Activated gamma-delta T cell (primary cell): ENCODE data around the gene ADAMTS6.
"Not testable (repeated sequence)": the region's sequence is repeated elsewhere in the genome, so short reads cannot be mapped to it uniquely, and the experiment has no call there.

Experiments used
- DNase-seq: peaks from one replicate; lab custom pipeline; 2025; lab: John Stamatoyannopoulos, UW

Gene ADAMTS6

DNA sequence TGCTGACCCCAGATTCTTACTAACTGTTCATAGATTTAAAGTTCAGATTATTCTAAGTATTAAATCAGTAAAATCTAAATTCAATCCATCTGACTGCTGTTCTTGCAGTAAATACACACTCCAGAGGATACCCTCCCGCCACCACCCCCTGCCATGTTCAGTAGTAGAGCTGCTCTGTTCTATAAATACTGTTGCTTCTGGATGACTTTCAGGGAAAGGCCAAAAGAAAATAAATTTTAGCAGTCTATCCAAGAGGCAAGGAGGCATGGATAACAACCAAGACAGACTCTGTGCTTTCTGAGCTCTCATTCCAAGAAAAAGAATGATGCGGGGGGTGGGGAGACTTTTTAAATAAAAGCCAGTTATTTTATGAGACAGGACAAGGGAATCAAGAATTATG lies 115.1 kb downstream of the ADAMTS6 start:
- no peak for DNase-seq

DNA sequence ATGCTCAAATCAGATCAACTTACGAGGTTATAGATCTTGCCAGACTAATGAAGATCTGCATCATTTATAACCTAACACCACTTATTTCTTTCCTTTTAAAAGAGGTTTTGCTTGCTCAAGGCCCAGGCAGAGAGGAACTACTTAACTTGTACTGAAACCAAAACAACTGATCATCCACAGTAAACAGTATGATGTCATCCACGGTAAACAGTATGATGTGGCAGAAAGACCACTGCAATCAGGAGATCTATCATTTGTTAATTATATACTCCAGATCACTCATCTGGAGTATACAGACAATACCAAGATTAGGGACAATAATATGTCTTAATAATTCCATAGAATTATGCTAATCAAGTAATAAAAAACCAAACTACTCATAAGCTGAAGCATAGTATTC lies 116.8 kb downstream of the ADAMTS6 start:
- no peak for DNase-seq

GRCh38 chr5:65363499-65363898 lies 118.2 kb downstream of the ADAMTS6 start:
- DNase-seq = no peak

- no peak for DNase-seq
Observed at GRCh38 chr5:65359981-65360380, 121.7 kb downstream of the ADAMTS6 start.

- no peak for DNase-seq
Observed at GRCh38 chr5:65359569-65359968, 122.2 kb downstream of the ADAMTS6 start.

- no peak for DNase-seq
Observed at GRCh38 chr5:65356274-65356673, 125.4 kb downstream of the ADAMTS6 start.

GRCh38 chr5:65355301-65355700 lies 126.4 kb downstream of the ADAMTS6 start:
- no peak for DNase-seq

DNA sequence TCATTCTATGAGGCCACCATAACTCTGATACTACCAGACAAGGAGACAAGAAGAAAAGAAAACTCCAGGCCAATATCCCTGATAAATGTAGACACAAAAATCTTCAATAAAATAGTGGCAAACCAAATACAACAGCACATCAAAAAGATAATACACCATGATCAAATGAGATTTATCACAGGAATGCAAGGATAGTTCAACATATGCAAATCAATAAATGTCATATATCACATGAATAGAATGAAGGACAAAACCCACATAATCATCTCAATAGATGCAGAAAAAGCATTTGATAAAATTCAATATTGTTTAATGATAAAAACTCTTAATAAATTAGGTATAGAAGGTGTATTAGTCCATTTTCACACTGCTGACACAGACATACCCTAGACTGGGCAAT lies 139.9 kb downstream of the ADAMTS6 start:
- DNase-seq = no peak

- DNase-seq = no peak
Observed at GRCh38 chr5:65338606-65339151, 143.0 kb downstream of the ADAMTS6 start.

DNA sequence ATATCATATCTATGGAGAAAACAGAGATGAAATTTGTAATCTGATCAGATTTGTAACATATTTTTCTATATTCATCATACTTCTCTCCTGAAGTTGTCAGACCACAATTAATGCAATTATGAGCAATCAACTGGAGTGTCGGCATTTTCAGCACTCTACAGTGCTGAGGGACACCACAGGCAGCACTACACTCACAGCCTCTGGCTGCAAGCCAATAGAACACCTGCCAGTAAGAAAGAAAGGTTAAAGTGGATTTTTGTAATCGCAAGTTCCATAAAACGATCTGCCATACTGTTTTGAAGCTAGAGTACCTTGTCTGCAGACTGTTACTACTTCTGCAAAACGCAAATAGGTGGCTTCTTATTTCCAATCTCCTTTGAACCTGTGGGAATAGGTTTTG lies 147.6 kb downstream of the ADAMTS6 start:
- no peak for DNase-seq

- no peak for DNase-seq
Observed at GRCh38 chr5:65332591-65332990, 149.1 kb downstream of the ADAMTS6 start.

- DNase-seq = no peak
Observed at GRCh38 chr5:65329266-65329665, 152.5 kb downstream of the ADAMTS6 start.

GRCh38 chr5:65327582-65327981 lies 154.1 kb downstream of the ADAMTS6 start:
- no peak for DNase-seq

DNA sequence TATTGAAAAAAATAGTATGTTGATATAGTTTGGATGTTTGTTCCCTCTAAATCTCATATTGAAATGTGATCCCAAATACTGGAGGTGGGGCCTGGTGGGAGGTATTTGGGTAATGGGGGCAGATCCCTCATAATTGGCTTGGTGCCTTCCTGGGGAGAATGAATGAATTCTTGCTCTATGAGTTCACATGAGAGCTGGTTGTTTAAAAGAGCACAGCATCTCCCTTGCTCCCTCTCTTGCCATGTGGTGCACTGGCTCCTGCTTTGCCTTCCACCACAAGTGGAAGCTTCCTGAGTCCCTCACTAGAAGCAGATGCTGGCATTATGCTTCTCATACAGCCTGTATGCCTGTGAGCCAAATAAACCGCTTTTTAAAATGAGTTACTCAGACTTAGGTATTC lies 154.8 kb downstream of the ADAMTS6 start:
- no peak for DNase-seq

DNA sequence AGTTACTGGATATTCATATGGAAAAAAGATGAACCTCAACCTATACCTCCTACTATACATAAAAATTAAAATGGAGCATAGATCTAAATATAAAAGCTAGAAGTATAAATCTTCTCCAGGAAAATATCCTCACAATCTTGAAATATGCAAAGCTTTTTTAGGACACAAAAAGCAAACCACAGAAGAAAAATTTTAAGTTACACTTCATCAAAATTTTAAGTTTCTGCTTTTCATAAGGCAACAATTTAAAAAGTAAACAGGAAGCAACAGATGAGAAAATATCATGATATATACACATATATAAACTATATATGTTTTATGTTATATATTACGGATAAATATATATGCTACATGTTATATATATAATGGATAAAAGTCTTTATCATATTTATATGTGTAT lies 157.5 kb downstream of the ADAMTS6 start:
- no peak for DNase-seq

GRCh38 chr5:65320704-65321103 lies 161.0 kb downstream of the ADAMTS6 start:
- DNase-seq = not testable (repeated sequence)

DNA sequence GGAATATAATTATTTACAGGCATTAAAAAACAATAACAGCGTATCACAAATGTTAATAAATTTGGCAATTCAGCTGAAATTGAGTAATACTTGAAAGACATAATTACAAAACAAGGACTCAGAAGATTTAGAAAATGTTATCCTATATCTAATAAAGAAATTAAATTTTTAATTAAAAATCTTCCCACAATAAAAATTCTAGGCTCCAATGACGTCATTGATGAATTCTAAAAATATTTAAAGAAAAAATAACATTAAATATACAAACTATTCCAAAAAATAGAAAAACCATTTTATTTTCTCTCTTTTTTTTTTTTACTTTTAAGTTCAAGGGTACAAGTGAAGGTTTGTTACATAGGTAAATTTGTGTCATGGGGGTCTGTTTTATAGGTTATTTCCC lies 161.5 kb downstream of the ADAMTS6 start:
- no peak for DNase-seq

GRCh38 chr5:65307931-65308330 lies 173.8 kb downstream of the ADAMTS6 start:
- DNase-seq = no peak

DNA sequence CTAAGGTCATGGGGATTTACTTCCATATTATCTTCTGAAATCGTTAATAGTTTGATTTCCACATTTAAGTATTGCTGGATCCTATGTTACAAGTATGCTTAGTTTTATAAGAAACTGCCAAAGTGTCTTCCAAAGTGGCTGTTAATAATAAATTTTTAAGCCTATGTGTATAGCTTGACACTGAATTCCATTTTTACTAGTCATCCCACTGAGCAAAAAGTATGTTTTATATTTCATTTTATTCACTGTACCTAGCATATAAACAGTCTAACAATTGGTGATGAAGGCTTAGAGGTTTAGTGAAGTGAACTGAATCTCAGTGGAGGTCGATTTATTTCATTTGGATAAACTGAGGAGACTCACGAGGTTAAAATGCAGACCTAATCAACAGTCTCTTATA lies 174.6 kb downstream of the ADAMTS6 start:
- DNase-seq = no peak

DNA sequence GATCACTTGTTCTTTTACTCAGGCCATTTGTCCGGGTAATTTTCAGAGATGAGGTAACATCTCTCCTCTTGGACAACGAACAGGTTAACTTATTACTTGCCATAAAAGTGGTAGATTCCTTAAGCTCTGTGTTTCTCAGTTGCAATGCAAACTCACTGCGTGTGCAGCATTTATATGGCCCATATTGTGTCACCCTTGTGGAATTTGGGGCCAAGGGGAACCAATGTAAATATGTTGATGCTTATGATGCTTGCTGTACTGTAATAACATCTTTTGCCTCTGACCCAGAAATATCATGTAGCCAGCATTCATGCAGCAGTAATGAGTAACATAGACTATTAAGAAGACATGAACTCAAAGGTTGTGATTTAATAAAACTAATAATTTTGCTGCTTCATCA lies 175.8 kb downstream of the ADAMTS6 start:
- no peak for DNase-seq

DNA sequence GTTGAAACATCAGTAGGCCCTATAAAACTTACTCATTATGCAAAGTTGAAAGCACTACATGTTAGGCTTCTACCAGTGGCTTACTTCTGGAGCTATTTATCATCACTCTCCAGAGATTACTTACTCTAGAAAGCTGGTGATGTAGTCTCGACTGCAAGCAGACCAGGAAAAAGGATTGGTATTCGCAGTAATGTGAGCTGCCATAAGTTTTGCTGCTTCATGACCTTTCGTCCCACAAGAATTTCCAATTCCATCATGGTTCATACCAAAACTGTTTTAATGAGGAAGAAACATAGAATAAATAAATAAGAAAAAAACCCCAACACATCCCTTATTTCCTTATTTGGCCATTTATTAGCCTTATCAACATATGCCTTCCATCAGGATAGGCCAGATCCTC lies 181.9 kb downstream of the ADAMTS6 start:
- no peak for DNase-seq

DNA sequence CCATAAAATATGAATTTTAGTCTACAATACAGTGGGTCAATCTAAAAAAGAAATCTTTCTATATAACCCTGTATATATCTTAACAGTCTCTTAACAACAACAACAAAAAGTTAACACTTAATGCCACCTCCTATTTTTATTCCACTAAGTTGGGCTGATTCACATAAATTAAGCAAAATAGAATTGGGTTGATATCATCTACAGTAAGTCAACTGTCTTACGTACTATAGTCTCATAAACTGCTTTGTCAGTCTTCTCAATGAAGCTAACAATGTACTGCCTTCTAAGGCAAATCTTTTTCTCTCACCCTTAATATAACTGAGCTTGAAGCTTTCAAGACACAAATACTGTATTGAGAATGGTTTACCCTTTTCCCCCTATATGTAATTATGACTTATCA lies 185.7 kb downstream of the ADAMTS6 start:
- DNase-seq = no peak

DNA sequence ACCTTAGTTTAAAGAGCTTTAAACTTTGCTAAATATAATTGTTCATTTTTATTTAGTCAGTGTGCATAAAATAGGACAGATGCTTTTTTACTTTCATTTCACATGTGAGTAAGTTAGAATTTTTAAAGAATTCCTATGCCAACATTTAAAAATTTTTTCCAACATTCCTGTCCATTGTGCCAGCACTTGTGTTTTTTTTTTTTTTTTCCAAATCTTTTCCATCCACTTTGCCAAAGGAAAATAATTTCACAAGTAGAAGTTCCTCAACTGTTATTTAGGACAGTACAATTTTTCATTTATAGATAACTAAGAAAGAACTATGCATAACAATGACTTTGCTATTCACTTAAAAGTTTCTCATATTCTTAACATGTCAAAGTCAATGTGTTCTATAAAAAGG lies 189.5 kb downstream of the ADAMTS6 start:
- no peak for DNase-seq

- no peak for DNase-seq
Observed at GRCh38 chr5:65290677-65291076, 191.0 kb downstream of the ADAMTS6 start.

DNA sequence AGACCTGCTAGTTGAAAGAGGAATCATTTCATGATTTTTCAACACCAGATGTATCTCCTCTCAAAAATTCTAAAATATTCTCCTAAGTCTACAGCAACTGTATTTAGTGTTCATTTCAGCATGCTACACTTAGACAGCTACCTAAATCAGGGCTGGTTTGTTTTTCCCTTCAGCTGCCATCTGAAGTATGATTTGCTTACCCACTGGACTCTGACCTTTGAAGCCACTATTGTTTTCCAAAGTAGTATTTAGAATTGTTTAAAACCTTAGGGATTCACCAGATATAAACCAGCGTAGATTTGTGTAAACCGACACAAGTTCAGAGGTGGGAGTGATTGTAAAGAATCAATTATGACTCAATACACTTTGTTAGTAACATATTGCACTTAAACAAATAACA lies 193.1 kb downstream of the ADAMTS6 start:
- no peak for DNase-seq
